ENCODE measurements around the gene S1PR2. TPM values are rescaled to one million over a fixed set of nuclear protein-coding genes. Genes with fewer than 3 reads are reported as not detected.
A peak's percentile ranks its signal among the peaks of the same experiment; 100 is the strongest.
"Not testable (repeated sequence)": the region's sequence is repeated elsewhere in the genome, so short reads cannot be mapped to it uniquely, and the experiment has no call there.

Gene S1PR2
- total RNA-seq, 4 donors from 2014 or later, result 3.9 to 9.9 (median 8.6) TPM

DNA sequence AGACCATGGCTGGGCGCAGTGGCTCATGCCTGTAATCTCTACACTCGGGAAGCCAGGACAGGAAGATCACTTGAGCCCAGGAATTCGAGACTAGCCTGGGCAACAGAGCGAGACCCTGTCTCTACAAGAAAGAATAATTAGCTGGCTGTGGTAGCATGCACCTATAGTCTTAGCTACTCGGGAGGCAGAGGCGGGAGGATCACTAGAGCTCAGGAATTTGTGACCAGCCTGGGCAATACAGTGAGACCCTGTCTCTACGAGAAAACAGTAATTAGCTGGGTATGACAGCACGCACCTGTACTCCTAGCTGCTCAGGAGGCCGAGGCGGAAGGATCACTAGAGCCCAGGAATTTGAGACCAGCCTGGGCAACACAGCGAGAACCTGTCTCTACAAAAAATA is 43.8 kb downstream of the S1PR2 start:
- no peak for DNase-seq (ENCODE audit: low spot score in 2 of 2)
- TF ChIP-seq, protein P1, sequence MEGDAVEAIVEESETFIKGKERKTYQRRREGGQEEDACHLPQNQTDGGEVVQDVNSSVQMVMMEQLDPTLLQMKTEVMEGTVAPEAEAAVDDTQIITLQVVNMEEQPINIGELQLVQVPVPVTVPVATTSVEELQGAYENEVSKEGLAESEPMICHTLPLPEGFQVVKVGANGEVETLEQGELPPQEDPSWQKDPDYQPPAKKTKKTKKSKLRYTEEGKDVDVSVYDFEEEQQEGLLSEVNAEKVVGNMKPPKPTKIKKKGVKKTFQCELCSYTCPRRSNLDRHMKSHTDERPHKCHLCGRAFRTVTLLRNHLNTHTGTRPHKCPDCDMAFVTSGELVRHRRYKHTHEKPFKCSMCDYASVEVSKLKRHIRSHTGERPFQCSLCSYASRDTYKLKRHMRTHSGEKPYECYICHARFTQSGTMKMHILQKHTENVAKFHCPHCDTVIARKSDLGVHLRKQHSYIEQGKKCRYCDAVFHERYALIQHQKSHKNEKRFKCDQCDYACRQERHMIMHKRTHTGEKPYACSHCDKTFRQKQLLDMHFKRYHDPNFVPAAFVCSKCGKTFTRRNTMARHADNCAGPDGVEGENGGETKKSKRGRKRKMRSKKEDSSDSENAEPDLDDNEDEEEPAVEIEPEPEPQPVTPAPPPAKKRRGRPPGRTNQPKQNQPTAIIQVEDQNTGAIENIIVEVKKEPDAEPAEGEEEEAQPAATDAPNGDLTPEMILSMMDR (IDR thresholded peaks at IDR 0.05), result no peak
- TF ChIP-seq POLR2A (IDR thresholded peaks at IDR 0.05) (no peak), EP300 (IDR thresholded peaks at IDR 0.05) (no peak), POLR2AphosphoS5 (IDR thresholded peaks at IDR 0.05) (no peak)
- H3K4me1 ChIP-seq, result peaks cover 24% of the 10 kb centered on the region
- H3K27ac ChIP-seq, result no peak overlapping the region
- H3K4me3 ChIP-seq, result no peak overlapping the region
- peaks cover 11% of the 10 kb centered on the region for H3K36me3 ChIP-seq
- H3K27me3 ChIP-seq, result no peaks in the 10 kb centered on the region
- 79% methylated on average over 11 of the region's 11 CpGs for WGBS
- no peaks in the 10 kb centered on the region for H3K9me3 ChIP-seq

DNA sequence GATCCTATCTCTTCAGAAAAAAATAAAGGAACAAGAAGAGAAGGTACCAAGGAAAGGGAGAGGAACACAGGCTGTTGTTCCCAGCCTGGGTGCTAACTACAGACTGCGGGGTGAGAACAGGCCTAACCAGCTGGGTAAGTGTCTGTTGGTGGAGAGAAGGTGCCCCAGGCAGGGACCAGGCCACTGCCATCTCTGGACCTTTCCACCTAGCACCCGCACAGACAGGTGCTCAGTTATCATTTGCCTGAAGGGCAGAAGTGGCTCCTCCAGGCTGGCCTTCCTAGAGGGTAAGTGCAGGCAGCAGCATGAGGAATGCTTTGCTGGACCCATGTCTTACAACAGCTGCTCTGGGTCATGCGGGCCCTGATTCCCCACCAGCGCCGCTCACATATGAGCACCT is 46.5 kb downstream of the S1PR2 start:
- H3K4me1 ChIP-seq, result peaks cover 14% of the 10 kb centered on the region
- peak in 1 of 2 donors; percentile 78 for DNase-seq (ENCODE audit: low spot score in 2 of 2)
- 53% methylated on average over 3 of the region's 5 CpGs for WGBS
- no peaks in the 10 kb centered on the region for H3K27me3 ChIP-seq
- H3K4me3 ChIP-seq, result no peak overlapping the region
- H3K36me3 ChIP-seq, result peaks cover 35% of the 10 kb centered on the region
- peak overlapping the region; percentile 48 for H3K27ac ChIP-seq
- no peak for TF ChIP-seq POLR2A (IDR thresholded peaks at IDR 0.05)
- no peak for TF ChIP-seq EP300 (IDR thresholded peaks at IDR 0.05)
- TF ChIP-seq POLR2AphosphoS5 (IDR thresholded peaks at IDR 0.05), result no peak
- TF ChIP-seq, protein P1 (IDR thresholded peaks at IDR 0.05), result no peak
- H3K9me3 ChIP-seq, result no peaks in the 10 kb centered on the region

- WGBS, result 81% methylated on average over 3 of the region's 3 CpGs
- TF ChIP-seq, protein P1 (IDR thresholded peaks at IDR 0.05), result no peak
- TF ChIP-seq POLR2A (IDR thresholded peaks at IDR 0.05) (no peak), POLR2AphosphoS5 (IDR thresholded peaks at IDR 0.05) (no peak), EP300 (IDR thresholded peaks at IDR 0.05) (no peak)
- H3K9me3 ChIP-seq, result no peaks in the 10 kb centered on the region
- no peak for DNase-seq (ENCODE audit: low spot score in 2 of 2)
- H3K4me1 ChIP-seq, result peaks cover 14% of the 10 kb centered on the region
- no peak overlapping the region for H3K4me3 ChIP-seq
- no peaks in the 10 kb centered on the region for H3K27me3 ChIP-seq
- peak overlapping the region; percentile 48 for H3K27ac ChIP-seq
- H3K36me3 ChIP-seq, result peaks cover 42% of the 10 kb centered on the region
Measured at GRCh38 chr19:10183926-10184325, 47.2 kb downstream of the S1PR2 start.

GRCh38 chr19:10182847-10183246 is 48.3 kb downstream of the S1PR2 start:
- Histone ChIP-seq H3K9me3 (no peaks in the 10 kb centered on the region), H3K4me3 (no peak overlapping the region), H3K27me3 (no peaks in the 10 kb centered on the region), H3K4me1 (peaks cover 10% of the 10 kb centered on the region), H3K36me3 (peaks cover 51% of the 10 kb centered on the region), H3K27ac (no peak overlapping the region)
- no peak for DNase-seq (ENCODE audit: low spot score in 2 of 2)
- TF ChIP-seq POLR2AphosphoS5 (IDR thresholded peaks at IDR 0.05), result no peak
- WGBS, result 91% methylated on average over 10 of the region's 10 CpGs

- TF ChIP-seq POLR2A (IDR thresholded peaks at IDR 0.05), result no peak
- TF ChIP-seq, protein P1 (IDR thresholded peaks at IDR 0.05), result no peak
- no peak for TF ChIP-seq EP300 (IDR thresholded peaks at IDR 0.05)
- no peak for TF ChIP-seq POLR2AphosphoS5 (IDR thresholded peaks at IDR 0.05)
- Histone ChIP-seq H3K4me1 (peaks cover 10% of the 10 kb centered on the region), H3K27me3 (no peaks in the 10 kb centered on the region), H3K27ac (no peak overlapping the region), H3K36me3 (peaks cover 55% of the 10 kb centered on the region), H3K4me3 (no peak overlapping the region), H3K9me3 (no peaks in the 10 kb centered on the region)
- no peak for DNase-seq (ENCODE audit: low spot score in 2 of 2)
- 46% methylated on average over 1 of the region's 1 CpG for WGBS
Measured at GRCh38 chr19:10182076-10182475, 49.1 kb downstream of the S1PR2 start.

DNA sequence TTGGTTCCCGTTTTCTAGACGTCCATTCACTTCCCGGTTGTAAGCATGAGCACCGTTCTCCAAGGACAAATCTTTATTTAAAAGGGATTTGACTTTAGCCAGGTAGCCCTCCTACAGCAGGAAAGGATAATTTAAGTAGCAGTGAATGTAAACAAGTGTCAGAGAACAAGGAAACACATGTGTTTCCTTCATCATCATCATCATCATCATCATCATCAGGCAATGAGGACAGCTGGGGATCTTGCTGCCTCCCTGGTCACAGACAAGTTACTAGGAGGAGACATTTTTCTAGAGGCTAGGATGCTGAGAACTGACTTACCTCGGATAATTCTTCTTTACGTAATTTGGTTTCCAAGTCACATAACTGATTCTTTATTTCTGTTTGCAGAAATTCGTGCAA is 50.7 kb downstream of the S1PR2 start:
- peaks cover 62% of the 10 kb centered on the region for H3K36me3 ChIP-seq
- no peak overlapping the region for H3K27ac ChIP-seq
- peaks cover 10% of the 10 kb centered on the region for H3K4me1 ChIP-seq
- DNase-seq (ENCODE audit: low spot score in 2 of 2), result no peak
- H3K4me3 ChIP-seq, result no peak overlapping the region
- no peaks in the 10 kb centered on the region for H3K9me3 ChIP-seq
- H3K27me3 ChIP-seq, result no peaks in the 10 kb centered on the region
- 85% methylated on average over 7 of the region's 7 CpGs for WGBS
- TF ChIP-seq POLR2AphosphoS5 (IDR thresholded peaks at IDR 0.05), result no peak
- TF ChIP-seq, protein P1 (IDR thresholded peaks at IDR 0.05), result no peak
- no peak for TF ChIP-seq POLR2A (IDR thresholded peaks at IDR 0.05)
- no peak for TF ChIP-seq EP300 (IDR thresholded peaks at IDR 0.05)

DNA sequence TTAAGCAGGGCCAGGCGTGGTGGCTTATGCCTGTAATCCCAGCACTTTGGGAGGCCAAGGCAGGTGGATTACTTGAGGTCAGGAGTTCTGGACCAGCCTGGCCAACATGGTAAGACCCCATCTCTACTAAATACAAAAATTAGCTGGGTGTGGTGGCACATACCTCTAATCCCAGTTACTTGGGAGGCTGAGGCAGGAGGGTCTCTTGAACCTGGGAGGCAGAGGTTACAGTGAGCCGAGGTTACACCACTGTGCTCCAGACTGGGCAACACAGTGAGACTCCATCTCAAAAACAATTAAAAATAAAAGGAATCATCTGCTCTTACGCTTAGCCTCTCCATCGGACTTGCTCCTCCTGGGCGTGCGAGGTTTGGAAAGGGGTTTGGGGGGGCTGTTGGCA is 51.1 kb downstream of the S1PR2 start:
- not testable (repeated sequence) for DNase-seq (ENCODE audit: low spot score in 2 of 2); H3K9me3 ChIP-seq; H3K4me3 ChIP-seq; H3K27ac ChIP-seq; H3K27me3 ChIP-seq
- H3K36me3 ChIP-seq, result peaks cover 67% of the 10 kb centered on the region
- peaks cover 10% of the 10 kb centered on the region for H3K4me1 ChIP-seq
- 99% methylated on average over 6 of the region's 6 CpGs for WGBS

All from suprapubic skin (tissue), 4 donors.